Urinary bladder (tissue), 4 donors: Measurements from ENCODE around the gene LMLN. TPM values are rescaled to one million over a fixed set of nuclear protein-coding genes. Genes with fewer than 3 reads are reported as not detected.
"Not testable (repeated sequence)": the region's sequence is repeated elsewhere in the genome, so short reads cannot be mapped to it uniquely, and the experiment has no call there.

Experiments
- DNase-seq: peaks from one replicate; pipeline ENCODE4 v3.0.0-alpha.2; 2015; ENCODE audit errors: extremely low spot score
- H3K27ac ChIP-seq: one replicate; pipeline ENCODE4 v1.5.1; 2013; ENCODE audit warnings: low read depth, mild to moderate bottlenecking, moderate library complexity
- H3K36me3 ChIP-seq: one replicate; pipeline ENCODE4 v1.6.1; 2013; ENCODE audit warnings: mild to moderate bottlenecking, moderate library complexity; ENCODE audit not compliant: insufficient read depth
- H3K4me1 ChIP-seq: one replicate; pipeline ENCODE4 v1.6.1; 2013; ENCODE audit warnings: mild to moderate bottlenecking, moderate library complexity; ENCODE audit not compliant: insufficient read depth
- H3K4me3 ChIP-seq: one replicate; pipeline ENCODE4 v1.5.1; 2013; ENCODE audit warnings: low read depth, low read length
- WGBS: extraction: QIAGEN DNeasy Blood & Tissue Kit; methylation state at CpG from one replicate; pipeline ENCODE4 v1.1.7; 2013; 5-methylcytosine and 5-hydroxymethylcytosine counted together
- polyA plus RNA-seq: library from polyadenylated mRNA; stranded (reverse); fragments of 200-250 nt; gene quantifications from one replicate; pipeline ENCODE4 v1.2.3, GENCODE V29; 2013
- total RNA-seq: library from RNA; depleted of rRNA; stranded (reverse); fragments of >200 nt; gene quantifications from one replicate; pipeline ENCODE4 v1.2.3, GENCODE V29; 2014
- donor health status: healthy with polysubstance abuse.
- donor health status: healthy.

Gene LMLN
- total and polyA plus RNA-seq, 2 donors, result 2.4 to 13.9 TPM

DNA sequence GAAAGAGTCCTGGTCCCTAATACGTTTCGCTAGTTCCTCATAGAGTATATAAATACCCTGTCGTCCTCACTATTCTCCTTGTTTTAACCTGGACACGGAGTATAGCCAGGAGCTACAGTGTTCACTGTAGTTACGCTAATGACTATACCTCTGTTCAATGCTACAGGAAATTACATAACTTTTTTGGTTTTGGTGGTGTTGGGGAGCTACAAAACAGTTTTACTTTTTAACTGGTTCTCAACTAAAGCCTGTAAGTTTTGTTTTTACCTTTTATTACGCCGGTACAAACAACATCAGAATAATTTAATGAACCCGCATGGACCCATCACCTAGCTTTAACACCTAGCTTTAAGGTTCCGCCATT is 1.5 kb downstream of the LMLN start:
- Histone ChIP-seq H3K36me3 (no peaks in the 10 kb centered on the region), H3K27ac (no peak overlapping the region), H3K4me1 (peaks cover 4% of the 10 kb centered on the region), H3K4me3 (no peak overlapping the region)
- DNase-seq, result no peak
- 85% methylated on average over 9 of the region's 9 CpGs for WGBS

DNA sequence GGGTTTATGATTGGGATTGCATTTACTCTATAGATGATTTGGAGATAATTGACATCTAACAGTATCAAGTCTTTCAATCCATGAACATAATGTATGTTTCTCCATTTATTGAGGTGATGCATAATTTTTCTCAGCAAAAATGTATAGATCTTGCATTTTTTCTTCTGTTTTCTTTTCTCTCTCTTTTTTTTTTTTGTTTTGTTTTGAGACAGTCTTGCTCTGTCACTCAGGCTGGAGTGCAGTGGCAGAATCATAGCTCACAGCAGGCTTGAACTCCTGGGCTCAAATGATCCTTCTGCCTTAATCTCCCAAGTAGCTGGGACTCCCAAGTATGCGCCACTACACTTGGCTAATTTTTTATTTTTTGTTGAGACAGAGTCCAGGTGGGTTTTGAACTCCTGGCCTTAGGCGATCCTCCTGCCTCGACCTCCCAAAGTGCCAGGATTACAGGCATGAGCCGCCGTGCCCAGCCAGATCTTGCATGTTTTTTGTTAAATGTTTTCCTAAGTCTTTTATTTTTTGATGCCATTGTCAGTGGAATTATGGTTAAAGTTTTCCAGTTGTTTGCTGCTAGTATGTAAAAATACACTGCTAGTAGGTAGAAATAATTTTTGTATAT is 3.1 kb downstream of the LMLN start:
- peaks cover 2% of the 10 kb centered on the region for H3K4me1 ChIP-seq
- DNase-seq, result no peak
- no peaks in the 10 kb centered on the region for H3K36me3 ChIP-seq
- no peak overlapping the region for H3K27ac ChIP-seq
- no peak overlapping the region for H3K4me3 ChIP-seq
- WGBS, result 97% methylated on average over 5 of the region's 5 CpGs

DNA sequence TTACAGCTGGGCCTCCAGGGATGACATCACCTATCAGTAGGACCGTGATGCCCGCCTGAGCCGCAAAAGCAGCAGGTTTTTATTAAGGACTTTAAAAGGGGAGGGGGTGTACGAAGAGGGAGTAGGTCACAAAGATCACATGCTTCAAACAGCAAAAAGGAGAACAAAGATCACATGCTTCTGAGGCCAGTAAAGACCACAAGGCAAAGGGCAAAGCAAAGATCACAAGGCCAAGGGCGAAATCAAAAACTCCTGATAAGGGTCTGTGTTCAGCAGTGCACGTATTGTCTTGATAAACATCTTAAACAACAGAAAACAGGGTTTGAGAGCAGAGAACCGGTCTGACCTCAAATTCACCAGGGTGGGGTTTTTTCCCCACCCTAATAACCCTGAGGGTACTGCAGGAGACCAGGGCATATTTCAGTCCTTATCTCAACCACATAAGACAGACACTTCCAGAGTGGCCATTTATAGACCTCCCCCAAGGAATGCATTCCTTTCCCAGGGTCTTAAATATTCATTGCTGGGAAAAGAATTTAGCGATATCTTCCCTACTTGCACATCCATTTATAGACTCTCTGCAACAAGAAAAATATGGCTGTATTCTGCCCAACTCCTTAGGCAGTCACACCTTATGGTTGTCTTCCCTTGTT is 7.4 kb downstream of the LMLN start:
- not testable (repeated sequence) for DNase-seq, H3K4me1 ChIP-seq, H3K36me3 ChIP-seq, H3K27ac ChIP-seq, H3K4me3 ChIP-seq
- 86% methylated on average over 8 of the region's 8 CpGs for WGBS

DNA sequence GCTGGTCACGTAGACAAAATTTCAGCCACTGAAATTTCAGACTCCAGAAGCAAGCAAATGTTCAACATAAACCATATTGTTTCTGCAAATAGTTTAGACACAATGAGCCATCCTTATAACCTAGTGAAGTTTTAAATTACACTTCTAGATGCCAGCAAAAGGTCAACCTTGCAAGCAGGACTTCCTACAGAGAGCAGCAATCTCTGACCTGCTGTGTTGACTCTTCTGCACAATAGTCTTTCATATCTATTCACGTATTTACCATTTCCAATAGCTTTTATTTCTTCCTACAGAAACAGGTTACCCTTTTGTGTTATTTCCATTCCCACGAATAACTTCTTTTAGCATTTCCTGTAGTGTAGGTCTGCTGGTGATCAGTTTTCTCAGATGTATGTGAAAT is 10.6 kb downstream of the LMLN start:
- WGBS, result 85% methylated on average over 3 of the region's 3 CpGs
- no peak overlapping the region for H3K4me3 ChIP-seq
- H3K36me3 ChIP-seq, result no peaks in the 10 kb centered on the region
- DNase-seq, result no peak
- no peak overlapping the region for H3K27ac ChIP-seq
- no peaks in the 10 kb centered on the region for H3K4me1 ChIP-seq

- no peak overlapping the region for H3K4me3 ChIP-seq
- no peaks in the 10 kb centered on the region for H3K36me3 ChIP-seq
- H3K4me1 ChIP-seq, result no peaks in the 10 kb centered on the region
- whole genome bisulfite sequencing, result 76% methylated on average over 1 of the region's 1 CpG
- no peak overlapping the region for H3K27ac ChIP-seq
- DNase-seq, result no peak
Measured at GRCh38 chr3:197974016-197974415, 14.0 kb downstream of the LMLN start.

GRCh38 chr3:197975311-197975710 is 15.3 kb downstream of the LMLN start:
- 98% methylated on average over 8 of the region's 8 CpGs for WGBS
- H3K36me3 ChIP-seq, result no peaks in the 10 kb centered on the region
- no peaks in the 10 kb centered on the region for H3K4me1 ChIP-seq
- no peak for DNase-seq
- H3K27ac ChIP-seq, result no peak overlapping the region
- H3K4me3 ChIP-seq, result no peak overlapping the region

GRCh38 chr3:197983076-197983475 is 23.1 kb downstream of the LMLN start:
- WGBS, result 100% methylated on average over 1 of the region's 1 CpG
- H3K27ac ChIP-seq, result no peak overlapping the region
- no peak overlapping the region for H3K4me3 ChIP-seq
- peaks cover 2% of the 10 kb centered on the region for H3K36me3 ChIP-seq
- DNase-seq, result no peak
- no peaks in the 10 kb centered on the region for H3K4me1 ChIP-seq

DNA sequence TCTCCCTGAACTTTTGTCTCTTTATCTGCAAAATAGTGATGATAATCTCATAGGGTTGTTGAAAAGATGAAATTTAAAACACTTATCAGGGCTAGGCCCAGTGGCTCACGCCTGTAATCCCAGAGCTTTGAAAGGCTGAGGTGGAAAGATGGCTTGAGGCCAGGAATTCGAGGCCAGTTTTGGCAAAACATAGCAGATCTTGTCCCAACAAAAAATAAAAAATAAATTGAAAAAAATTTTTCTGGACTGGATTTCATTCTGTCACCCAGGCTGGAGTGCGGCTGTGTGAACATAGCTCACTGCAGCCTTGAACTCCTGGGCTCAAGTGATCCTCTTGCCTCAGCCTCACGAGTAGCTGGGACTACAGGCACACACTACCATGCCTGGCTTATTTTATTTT is 29.6 kb downstream of the LMLN start:
- Histone ChIP-seq H3K4me1 (no peaks in the 10 kb centered on the region), H3K36me3 (no peaks in the 10 kb centered on the region), H3K4me3 (no peak overlapping the region), H3K27ac (no peak overlapping the region)
- 65% methylated on average over 4 of the region's 4 CpGs for WGBS
- no peak for DNase-seq

DNA sequence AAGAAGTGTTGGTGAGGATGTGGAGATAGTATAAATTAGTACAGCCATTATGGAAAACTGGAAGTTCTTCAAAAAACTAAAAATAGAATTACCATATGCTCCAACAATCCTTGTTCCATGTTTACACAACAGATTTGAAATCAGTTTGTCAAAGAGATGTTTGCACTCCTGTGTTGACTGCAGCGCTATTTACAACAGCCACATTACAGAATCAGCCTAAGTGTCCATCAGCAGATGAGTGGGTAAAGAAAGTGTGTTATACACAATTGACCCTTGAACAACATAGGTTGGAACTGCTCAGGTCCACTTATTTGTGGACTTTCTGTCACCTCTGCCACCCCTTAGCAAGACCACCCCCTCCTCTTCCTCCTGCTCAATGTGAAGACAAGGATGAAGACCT is 34.7 kb downstream of the LMLN start:
- no peak for DNase-seq
- Histone ChIP-seq H3K4me1 (no peaks in the 10 kb centered on the region), H3K27ac (no peak overlapping the region), H3K36me3 (peaks cover 2% of the 10 kb centered on the region), H3K4me3 (no peak overlapping the region)
- WGBS, result 95% methylated on average over 1 of the region's 1 CpG

GRCh38 chr3:197996855-197997254 is 36.8 kb downstream of the LMLN start:
- no peak for DNase-seq
- peaks cover 2% of the 10 kb centered on the region for H3K36me3 ChIP-seq

DNA sequence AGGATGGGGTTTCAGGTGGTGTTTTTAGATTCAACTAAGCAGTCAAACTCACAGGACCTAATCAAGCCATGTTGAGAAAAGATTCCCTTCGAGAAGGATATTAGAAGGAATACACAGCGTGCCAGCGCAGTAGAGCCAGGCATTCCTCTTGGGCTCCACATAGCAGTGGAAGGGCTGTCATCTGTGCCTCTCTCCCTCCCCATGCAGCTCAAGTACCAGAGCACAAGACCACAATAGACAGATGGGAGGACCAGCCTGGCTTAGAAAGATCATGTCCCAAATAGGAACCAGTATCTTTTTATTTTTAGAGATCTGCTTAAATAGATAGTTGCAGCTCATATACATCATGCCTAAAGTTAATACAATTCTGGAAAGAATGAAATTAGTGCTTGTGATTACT is 37.9 kb downstream of the LMLN start:
- DNase-seq, result no peak
- H3K4me1 ChIP-seq, result no peaks in the 10 kb centered on the region
- H3K36me3 ChIP-seq, result peaks cover 2% of the 10 kb centered on the region
- H3K27ac ChIP-seq, result no peak overlapping the region
- no peak overlapping the region for H3K4me3 ChIP-seq
- 97% methylated on average over 3 of the region's 3 CpGs for WGBS

More at GRCh38 chr3:197996855-197997254, 36.8 kb downstream of the LMLN start:
- Histone ChIP-seq H3K4me1 (no peaks in the 10 kb centered on the region), H3K4me3 (no peak overlapping the region), H3K27ac (no peak overlapping the region)
- 80% methylated on average over 5 of the region's 5 CpGs for WGBS

DNA sequence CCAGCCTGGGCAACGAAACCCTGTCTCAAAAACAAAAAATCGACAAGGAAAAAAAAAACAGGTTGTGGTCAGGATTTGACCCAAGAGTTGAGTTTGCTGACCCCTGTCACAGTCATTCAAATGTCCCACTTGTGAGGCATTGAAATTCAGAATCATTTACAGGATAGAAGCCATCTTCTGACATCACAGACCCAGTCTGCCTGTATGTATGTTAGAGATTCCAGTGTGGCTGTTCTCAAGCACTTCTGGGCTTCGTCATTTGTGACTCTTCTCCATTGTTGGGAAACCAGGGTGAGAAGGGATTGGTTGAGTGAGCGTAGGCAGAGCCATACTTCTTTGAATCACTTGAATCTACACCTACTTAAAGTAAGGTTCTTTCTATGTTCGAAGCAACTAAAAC is 57.1 kb downstream of the LMLN start:
- no peaks in the 10 kb centered on the region for H3K4me1 ChIP-seq
- DNase-seq, result no peak
- no peak overlapping the region for H3K4me3 ChIP-seq
- 95% methylated on average over 5 of the region's 5 CpGs for WGBS
- H3K36me3 ChIP-seq, result peaks cover 2% of the 10 kb centered on the region
- no peak overlapping the region for H3K27ac ChIP-seq

DNA sequence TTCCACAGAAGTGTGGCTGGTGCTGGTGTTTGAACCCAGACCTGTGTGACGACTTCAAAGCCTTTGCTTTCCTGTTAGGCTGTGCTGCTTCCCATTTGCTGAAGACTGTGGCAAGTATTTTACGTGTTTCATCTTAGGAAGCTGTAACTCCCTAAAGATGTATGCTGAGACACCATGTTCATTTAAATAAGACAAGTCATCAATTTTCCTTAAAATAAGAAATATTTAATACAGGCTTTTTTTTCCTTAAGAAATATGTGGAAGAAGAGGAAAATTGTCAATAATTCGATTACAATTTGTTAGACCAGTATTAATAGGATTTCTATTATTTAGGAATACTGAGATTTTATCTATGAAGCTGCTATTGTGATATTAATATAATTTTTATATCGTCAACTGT is 58.4 kb downstream of the LMLN start:
- no peak overlapping the region for H3K4me3 ChIP-seq
- no peak for DNase-seq
- peaks cover 2% of the 10 kb centered on the region for H3K36me3 ChIP-seq
- WGBS, result 88% methylated on average over 4 of the region's 4 CpGs
- no peaks in the 10 kb centered on the region for H3K4me1 ChIP-seq
- H3K27ac ChIP-seq, result no peak overlapping the region

DNA sequence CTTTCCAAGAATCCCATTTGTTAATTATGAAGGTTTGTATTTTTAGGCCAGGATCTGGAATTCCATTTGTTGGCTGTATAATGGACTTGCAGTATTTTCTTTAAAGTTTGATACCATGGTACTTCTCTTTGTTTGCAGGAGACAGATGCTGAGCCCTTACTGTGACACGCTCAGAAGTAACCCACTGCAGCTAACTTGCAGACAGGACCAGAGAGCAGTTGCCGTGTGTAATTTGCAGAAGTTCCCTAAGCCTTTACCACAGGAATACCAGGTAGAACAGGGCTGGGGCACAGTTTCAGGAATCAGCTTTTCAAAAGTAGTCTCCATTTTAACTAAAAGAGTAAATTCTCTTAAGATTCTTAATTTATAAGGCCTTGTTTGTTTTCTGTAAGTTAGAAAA is 59.1 kb downstream of the LMLN start:
- 81% methylated on average over 2 of the region's 2 CpGs for WGBS
- Histone ChIP-seq H3K4me1 (no peaks in the 10 kb centered on the region), H3K36me3 (peaks cover 2% of the 10 kb centered on the region), H3K27ac (no peak overlapping the region), H3K4me3 (no peak overlapping the region)
- DNase-seq, result no peak
